NOMO-1 (cell line): ENCODE results near the gene PRRC2B.

Source experiments
- DNase-seq, 2 experiments: peaks; one replicate each; lab custom pipeline; 2025; ENCODE audit not compliant: unreplicated experiment in 2 of 2; lab: John Stamatoyannopoulos, UW

The PRRC2B gene

DNA sequence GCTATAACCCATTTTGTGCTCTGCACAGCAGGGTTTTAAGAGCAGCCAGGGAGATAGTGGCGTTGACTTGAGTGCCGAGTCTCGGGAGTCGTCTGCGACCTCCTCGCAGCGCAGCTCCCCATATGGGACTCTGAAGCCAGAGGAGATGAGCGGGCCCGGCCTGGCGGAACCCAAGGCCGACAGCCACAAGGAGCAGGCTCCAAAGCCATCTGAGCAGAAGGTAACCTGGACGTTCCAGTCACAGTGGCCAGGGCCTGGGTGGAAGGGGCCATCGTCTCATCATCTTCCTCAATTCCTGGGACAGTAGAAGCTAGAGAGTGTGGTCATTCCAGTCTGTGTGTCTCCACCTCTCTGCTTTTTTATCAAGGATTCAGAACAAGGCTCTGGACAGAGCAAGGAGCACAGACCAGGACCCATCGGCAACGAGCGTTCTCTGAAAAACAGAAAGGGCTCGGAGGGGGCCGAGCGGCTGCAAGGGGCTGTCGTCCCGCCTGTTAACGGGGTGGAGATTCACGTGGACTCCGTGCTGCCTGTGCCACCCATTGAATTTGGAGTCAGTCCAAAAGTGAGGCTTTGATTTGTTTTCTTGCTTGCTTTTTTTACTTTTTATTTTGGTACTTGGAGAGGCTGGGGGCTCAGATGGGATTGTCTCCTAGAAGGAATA lies 88.6 kb downstream of the PRRC2B start:
- no peak for DNase-seq

DNA sequence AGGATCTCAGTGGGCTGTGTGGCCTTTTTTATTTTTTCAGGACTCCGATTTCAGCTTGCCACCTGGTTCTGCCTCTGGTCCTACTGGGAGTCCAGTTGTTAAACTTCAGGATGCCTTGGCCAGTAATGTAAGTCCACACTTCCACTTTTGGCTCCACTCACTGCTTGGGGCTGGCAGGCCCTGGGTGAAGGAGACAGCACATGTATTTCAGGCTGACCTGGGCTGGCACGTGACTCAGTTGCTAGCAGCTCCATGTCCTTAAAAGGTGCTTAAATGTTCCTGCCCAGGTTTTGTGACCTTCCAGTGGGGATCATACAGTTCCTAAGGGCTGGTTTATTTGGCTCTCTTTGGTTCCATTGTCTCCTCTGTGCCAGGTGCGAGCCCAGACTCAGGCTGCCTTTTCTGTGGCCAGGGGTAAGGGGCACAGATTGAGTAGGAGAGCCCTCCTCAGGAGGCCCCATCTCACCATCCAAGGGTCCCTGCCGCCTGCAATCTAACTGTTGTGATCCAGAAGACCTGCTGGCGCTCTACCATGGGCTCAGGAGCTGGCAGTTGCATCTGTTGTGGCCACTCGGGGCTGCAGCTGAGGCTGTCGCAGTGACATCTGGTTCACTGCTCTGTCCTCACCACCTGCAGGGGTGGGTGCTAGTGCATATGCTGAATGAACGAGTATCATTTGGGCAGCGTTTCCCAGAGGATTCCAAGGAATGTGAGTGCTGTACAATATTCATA lies 89.6 kb downstream of the PRRC2B start:
- DNase-seq = no peak

DNA sequence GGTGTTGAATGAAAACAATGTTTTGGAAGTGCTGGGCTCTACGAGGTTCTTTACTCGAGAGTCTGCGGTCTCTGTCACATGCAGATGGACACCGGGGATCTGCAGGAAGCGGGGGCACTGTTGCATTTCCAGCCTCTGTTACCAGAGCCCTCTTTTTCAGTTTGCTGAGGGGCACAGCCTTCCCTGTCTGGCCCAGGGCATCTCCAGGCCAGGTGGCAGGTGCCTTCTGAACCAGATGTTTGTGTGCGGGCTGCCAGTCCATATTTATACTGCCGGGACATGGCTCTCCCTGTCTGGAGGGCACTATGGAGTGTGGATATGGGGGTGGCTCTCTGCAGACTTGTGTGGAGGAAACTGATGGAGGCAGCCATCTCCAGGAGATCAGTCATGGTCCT lies 90.2 kb downstream of the PRRC2B start:
- no peak for DNase-seq

DNA sequence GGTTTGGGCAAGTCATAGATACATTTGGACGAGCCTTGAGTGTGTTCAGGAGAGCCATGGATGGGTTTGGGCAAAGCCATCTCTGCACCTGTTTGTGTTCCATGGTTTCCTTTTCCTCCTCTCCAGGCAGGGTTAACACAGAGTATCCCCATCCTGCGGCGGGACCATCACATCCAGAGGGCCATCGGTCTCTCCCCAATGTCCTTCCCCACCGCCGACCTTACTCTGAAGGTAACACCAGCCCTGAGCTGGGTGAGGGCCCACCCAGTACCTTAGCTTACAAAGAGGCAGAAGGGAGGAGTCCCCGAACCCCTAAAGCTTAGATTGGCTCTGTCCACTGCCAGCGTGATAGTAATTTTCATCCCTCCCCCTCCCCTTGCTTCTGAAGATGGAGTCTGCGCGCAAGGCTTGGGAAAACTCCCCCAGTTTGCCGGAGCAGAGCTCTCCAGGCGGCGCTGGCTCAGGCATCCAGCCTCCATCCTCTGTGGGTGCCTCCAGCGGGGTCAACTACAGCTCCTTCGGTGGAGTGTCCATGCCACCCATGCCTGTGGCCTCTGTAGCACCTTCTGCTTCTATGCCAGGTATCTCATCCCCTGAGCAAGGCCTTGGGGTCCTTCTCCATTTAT lies 90.8 kb downstream of the PRRC2B start:
- no peak for DNase-seq

DNA sequence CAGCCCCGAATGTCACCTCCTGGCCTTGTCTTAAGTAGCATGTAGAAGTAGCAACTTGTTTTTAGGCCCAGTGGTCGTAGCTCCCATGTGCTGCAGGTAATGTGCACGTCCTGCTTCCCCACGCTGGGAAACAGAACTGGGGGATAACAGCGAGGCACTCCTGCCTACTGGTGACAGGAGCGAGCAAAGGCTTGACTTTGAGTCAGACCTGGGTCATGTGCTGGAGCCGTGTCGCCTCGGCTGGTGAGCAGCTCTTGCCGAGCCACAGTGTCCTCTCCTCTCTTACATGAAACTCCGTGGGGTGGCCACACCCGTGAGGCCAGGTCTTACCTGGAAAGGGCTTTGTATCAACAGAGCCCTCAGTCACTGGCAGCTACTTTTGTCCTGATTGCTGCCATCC lies 91.3 kb downstream of the PRRC2B start:
- DNase-seq = no peak

DNA sequence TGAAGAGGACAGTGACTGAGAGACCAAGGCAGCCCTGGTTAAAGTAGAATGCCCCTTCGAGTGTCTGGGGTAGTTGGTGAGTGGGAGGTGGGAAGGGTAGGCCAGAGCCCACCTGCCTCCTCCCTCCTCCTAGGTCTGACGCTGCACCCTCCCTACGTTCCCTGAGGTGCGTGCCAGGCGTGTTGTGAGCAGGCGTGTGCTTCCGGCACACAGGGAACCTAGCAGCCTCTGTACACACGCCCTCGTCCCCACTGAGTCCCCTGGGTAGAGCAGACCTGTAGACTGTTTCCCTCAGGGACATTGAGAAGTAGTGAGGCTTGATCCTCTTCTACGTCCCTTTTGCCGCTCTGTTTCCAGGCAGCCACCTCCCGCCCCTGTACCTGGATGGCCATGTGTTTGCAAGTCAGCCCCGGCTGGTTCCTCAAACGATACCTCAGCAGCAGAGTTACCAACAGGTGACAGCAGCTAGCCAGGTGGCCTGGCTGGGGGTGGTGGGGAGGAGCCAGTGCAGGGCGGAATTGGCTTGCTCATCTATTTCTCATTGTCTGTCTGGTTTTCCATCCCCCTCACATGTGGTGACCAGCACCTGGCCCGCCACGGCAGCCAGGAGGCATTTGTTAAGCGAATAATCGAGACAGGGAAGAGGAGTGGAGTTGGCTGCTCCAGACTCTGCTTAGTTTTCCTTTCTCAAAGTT lies 92.0 kb downstream of the PRRC2B start:
- no peak for DNase-seq

DNA sequence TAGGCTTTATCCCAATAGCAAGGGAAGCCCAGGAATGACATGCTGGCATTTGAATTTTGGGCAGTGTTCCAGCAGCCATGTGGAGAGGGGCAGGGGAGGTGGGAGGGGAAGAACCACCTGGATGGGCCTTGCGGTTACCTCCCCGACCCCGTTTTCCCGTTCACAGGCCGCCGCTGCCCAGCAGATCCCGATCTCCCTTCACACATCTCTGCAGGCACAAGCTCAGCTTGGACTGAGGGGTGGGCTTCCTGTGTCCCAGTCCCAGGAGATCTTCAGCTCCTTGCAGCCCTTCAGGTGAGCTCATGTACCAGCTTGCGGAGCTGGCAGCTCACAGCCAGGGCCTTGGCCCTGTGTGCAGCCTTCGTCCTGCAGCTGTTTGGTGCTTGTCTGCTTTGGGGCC lies 93.1 kb downstream of the PRRC2B start:
- DNase-seq = no peak

DNA sequence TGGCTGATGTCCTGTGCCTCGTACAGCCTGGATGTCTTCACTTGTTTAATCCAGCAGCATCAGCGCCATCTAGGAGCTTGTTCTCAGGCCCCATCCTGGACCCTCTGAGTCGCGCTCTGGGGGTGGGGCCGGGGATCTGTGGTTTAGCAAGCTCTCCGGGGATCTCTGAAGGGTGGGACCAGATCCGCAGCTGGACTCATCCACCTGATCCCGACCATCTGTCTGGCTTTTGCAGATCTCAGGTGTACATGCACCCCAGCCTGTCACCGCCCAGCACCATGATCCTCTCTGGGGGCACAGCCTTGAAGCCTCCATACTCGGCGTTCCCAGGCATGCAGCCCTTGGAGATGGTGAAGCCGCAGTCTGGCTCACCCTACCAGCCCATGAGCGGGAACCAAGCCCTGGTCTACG lies 93.7 kb downstream of the PRRC2B start:
- no peak for DNase-seq

DNA sequence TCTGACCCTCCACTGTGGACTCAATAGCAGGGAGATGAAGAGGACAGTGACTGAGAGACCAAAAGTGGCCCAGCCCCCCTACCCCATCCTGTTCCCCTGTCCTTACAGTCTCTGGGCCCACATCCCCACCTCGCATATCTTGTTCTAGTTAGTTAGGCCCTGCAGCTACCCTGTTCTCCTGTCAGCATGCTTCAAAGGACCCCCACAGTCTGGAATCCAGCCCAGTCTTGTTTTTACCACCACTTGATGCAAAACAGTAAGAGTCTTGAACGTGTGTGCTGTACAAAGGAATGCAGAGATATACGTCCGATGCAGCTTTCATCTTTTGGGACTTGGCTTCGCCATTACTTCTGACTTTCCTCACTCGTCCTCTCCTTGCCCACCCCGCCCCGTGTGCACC lies 96.6 kb downstream of the PRRC2B start:
- no peak for DNase-seq

DNA sequence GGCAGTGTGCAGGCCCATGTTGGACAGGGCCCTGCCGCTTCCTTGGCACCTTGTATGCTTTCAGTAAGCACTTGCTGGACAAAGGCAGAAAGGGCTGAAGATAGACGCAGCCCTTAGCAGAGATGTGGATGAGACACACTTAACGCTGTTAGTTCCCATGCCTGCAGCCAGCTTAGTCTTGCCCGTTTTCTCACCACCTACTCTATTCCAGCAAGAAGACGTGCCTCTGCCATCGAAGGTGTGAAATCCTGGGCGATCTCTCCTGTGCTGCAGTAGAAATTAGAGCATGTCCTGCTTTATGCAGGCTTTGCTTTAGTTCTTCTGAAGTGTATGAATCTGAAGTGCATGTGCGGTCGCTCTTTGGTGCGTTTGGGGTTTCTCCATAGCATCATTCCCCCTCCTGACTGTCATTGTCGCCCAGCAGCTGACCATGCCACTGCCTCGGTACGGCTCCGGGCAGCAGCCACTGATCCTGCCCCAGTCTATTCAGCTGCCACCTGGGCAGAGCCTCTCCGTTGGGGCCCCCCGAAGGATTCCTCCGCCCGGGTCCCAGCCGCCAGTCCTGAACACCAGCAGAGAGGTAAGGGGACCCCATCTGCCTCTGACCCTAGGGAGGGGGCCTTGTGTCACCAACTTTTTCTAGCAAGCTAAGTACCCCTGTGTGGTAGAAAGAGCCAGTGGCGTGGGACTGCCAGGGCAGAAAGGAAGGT lies 97.3 kb downstream of the PRRC2B start:
- DNase-seq = no peak

DNA sequence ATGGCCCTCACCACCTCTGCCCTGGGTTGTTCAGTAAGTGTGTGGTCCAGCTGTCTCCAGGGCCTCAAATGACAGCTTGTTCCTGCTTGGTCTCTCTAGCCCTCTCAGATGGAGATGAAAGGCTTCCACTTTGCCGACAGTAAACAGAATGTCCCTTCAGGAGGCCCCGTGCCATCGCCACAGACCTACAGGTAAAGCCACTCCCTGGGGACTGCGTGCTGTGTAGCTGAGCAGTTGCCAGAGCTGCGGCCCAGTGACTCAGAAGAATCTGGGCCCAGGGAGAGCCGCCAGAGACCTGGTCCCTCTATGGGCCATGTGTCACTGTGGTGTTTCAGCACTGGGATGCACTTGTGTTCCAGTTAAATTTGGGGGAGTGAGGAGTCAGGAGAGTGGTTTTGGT lies 98.2 kb downstream of the PRRC2B start:
- no peak for DNase-seq

DNA sequence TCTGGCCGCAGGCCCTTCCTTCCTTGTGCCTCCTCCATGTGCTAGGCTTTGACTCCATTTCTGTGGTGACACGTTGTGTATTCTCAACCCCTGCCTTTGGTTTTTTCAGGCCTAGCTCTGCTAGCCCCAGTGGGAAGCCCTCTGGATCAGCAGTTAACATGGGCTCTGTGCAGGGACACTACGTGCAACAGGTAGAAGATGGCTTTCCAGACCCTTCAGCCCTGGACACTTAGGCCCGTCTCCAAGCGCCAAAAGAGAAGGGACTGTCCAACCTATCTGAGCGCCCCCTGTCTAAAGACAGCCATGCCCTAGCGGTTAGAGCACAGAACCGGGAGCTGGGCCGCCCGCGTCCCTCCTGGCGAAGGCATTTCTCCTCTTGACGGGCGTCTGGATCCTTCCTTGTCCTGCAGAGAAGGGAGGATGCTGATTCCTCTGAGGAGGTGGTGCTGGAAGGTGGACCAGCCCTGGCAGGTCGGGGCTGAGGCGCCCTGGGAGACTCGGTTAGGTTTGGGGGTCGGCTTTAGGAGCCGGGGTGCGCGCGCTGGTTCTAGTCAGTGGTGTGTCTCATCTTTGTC lies 100.5 kb downstream of the PRRC2B start:
- DNase-seq = no peak

DNA sequence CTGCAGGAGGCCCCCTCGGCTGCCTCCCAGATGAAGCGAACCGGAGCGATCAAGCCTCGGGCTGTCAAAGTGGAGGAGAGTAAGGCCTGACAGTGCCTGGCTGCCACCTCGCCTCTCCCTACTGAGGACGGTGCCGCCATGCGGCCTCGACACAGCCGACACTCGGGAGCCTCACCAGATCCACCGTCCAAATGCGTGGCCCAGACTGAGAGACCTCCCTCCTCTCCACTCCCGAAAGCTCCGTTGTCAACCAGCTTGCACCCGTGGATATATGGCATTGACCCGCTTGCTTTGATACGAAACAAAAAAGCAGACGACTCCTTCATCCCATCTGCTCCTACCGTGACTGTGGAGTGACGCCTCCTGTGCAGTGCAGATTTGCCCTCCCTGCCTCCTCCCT lies 101.9 kb downstream of the PRRC2B start:
- no peak for DNase-seq

DNA sequence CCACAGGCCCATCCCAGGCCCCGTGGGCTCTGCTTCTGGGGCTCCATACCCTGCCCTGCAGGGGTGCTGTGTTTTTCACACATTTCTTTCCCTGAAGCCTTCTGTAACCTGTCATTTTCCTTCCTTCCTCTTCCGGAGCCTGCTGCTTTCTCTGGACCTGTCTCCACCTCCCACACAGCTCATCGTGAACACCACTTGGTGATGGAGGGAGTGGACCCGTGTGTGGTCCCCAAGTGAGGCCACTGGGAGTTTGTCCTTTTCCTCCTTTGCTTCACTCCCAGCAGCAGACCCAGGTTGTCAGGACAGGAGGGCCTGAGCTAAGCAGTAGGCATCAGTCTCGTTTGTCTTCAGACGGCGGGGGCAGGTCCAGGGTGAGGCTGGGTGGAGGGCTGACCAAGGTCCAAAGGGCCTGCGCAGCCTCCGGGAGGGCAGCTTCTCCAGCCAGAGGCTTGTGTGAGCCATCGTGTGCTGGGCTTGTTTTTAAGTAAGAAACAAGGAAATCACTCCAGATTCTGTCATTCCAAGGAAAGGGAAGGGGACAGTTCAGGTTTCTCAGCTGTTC lies 103.0 kb downstream of the PRRC2B start:
- no peak for DNase-seq

DNA sequence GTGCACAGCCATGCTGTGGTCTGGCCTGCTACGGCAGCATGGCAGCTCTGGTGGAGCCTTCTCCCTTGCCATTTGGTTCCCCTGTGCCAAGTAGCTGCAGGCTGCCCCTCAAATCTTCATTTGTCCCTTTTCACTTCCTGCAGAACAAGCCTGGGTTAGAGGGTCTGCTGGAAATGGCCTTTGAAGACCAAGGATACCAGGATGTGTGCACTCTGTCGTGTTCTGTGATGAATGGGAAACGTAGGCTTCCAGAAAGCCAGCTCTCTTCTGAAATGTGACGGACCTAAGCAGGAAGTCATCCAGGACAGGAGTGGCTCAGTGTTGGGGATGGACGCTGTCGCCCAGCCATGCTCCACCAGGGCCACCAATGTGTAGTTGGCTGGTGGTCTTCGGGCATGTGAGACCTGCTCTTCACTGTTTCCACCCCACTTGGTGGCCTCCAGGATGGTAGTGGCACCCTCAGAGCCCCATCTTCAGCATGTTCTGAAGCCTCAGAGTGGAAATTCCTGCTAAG lies 105.4 kb downstream of the PRRC2B start:
- no peak for DNase-seq

DNA sequence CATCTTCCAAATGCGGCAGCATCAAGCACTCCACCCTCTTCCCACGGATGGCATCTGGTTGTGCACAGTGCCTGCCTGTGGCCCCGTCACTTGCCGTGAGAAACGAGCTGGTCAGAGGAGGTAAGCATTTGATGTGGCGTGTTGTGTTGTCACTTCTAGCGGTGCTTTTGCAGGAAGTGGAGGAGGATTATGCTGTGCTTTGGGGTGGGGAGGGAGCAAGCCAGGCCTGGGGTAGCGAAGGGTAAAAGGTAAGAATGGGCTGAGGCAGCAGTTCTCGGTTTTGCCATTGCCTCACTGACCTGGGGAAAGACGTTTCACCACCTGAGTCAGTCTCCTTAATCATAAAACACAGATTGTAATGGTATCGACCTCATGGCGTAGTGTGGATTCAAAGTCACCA lies 106.5 kb downstream of the PRRC2B start:
- DNase-seq = no peak

DNA sequence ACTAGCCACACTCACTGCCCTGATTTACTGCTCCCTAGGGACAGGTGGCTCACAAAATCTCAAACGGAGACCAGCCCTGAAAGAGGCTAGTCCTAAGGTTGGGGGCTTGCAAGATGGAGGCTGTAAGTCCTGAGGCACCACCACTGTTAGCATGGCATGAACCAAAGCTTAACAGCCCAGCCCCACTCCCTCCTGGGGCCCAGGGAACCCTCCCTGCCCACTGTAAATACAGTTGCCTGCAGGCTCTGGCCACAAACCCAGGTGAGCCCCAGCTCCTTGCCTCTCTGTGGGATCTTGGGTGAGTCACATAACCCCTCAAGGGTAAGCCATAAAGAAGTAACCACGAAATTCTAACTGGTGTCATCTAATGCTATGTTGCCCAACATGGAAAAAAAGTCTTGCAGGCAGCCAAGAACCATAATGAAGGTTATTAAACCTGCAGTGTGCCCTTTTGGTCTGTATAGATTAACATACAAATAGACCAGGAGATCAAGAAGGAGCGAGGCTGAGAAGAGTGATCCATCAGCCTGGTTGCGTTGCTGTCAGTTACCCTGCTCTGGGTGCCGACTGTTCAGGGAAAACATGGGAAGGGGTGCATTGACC lies 107.2 kb downstream of the PRRC2B start:
- peak; percentile 75 to 85 for DNase-seq

DNA sequence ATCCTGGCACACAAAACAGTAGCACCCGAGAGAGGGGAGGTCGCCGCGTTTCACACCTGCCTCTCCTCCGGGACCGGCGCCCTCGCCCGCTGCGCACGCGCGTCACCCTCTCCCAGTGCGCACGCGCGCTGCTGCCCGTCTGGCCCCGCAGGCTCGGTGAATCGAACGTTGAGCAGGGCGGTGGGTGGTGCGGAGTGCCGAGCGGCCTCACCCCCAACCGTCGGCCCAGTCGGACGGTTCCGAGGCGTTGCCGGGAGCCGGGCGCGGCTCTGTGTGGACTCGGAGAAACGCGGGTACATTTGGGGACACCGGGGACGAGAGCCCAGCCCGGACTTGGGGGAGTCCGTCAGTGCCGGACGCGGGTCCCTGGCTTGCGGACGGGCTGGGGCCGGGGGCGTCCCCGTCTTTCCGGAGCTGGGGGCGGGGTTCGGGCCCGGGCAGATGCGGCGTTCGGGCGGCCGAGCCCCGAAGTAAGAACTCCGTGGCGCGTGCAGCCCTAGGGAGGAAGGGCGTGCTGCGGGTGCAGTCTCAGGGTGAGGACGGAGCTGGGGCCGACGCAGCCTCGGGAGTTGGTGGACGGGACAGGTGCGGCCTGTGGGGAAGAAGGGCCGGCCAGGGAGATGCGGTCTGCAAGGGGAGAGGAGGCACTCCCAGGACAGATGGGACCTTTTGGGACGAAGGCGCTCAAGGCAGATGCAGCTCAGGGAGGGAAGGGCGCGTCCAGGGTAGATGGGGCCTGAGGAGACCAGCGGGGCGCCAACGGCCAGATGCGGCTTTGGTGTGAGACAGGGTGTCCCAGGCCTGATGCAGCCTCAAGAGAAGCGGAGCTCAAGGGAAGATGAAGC lies 109.1 kb downstream of the PRRC2B start, which contains the start of gene POMT1:
Gene POMT1 (plus strand): TSS at position 138 of the 845 bp plus-strand sequence. CDS start 1,301 bp downstream, outside the sequence.
- peak; percentile 75 to 81 for DNase-seq
